Body of pancreas (tissue), 4 donors: ENCODE data around the gene POMT2.

Source experiments
- POLR2A ChIP-seq, 3 donors: fragments of 450-650 bp; IDR thresholded peaks; one replicate each; pipeline ENCODE4 v1.6.1; 2016; ENCODE audit warnings: antibody characterized with exemption in 3 of 3, mild to moderate bottlenecking in 2 of 3
- TF ChIP-seq, protein P1 (sequence below), 7 experiments: fragments of 450-650 bp in 4 of 7; fragments of 200-600 bp in 3 of 7; sonication (generic) in 3 of 7; IDR thresholded peaks; one replicate each; pipeline ENCODE4 v1.5.1; 2016 to 2019; ENCODE audit warnings: antibody characterized with exemption in 7 of 7

DNA sequence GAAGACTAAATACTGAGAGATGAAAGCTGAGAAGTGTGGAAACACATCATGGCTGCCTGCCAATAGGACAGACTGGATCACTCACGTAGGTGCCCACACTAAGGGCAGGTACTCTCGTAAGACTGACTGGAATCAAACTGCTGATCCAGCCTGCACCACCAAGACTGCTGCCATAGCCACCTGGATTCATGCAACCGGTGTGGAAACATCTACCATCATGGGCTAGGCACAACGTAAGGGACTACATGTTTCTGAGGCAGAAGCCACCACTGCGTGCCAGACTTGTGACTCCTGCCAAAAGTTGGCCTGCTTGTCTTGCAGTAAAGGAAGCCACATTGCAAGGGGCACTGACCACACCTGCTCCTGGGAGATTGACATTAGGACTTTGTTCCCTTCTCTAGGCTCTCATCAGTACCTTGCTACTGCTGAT, 3.8 kb downstream of the POMT2 start:
- no peak for TF ChIP-seq POLR2A (IDR thresholded peaks at IDR 0.05)
- TF ChIP-seq, protein P1, sequence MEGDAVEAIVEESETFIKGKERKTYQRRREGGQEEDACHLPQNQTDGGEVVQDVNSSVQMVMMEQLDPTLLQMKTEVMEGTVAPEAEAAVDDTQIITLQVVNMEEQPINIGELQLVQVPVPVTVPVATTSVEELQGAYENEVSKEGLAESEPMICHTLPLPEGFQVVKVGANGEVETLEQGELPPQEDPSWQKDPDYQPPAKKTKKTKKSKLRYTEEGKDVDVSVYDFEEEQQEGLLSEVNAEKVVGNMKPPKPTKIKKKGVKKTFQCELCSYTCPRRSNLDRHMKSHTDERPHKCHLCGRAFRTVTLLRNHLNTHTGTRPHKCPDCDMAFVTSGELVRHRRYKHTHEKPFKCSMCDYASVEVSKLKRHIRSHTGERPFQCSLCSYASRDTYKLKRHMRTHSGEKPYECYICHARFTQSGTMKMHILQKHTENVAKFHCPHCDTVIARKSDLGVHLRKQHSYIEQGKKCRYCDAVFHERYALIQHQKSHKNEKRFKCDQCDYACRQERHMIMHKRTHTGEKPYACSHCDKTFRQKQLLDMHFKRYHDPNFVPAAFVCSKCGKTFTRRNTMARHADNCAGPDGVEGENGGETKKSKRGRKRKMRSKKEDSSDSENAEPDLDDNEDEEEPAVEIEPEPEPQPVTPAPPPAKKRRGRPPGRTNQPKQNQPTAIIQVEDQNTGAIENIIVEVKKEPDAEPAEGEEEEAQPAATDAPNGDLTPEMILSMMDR (IDR thresholded peaks at IDR 0.05) = no peak
